ENCODE measurements around the gene LARP7. TPM values are rescaled to one million over a fixed set of nuclear protein-coding genes. Genes with fewer than 3 reads are reported as not detected.

LARP7 gene
- total RNA-seq, result 10 to 100 TPM; 28.4 to 59.4 (median 31.2) TPM

DNA sequence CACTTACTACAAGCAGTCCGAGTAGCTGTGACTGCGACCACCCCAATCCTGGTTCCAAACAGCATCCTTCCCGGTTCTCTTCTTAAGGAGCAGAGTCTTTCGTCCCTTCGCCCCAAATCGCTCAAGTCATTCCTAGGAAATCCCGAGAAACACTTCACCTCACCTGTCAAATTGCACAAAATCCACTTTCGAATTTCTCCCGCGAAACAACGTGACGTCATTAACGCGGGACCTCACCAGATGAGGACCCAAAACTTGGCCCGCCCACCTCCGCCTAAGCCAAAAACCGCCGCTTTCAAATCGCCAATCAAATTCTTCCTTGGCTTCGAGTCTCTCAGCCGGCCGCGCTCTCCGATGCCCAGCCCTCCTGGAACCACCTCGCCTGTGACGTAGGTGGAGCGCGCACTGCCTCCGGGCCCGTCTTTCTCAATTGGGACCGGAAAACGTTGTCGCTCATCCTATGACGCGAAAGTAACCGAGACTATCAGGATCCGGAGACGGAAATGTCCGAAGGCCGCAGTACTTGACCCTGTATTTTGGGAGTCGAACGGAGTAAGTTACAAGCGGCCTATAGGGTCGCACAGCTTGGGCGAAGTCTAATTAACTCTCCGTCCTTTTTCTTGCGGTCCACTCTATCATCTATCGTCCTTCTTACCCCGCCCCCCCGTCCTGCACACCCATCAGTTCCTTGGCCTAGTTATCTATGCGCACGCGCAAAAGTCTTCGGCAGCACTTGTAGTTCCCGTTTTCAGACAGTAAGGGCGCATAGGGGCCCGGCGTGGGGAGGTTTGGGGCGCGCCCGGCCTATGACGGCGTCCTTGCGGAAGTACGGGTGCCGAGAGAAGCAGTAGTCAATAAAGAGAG is at the start of gene LARP7, which contains the start of gene ZGRF1:
Gene LARP7, plus strand, starts transcription at position 456 of the 864 bp plus-strand sequence. CDS start 7,527 bp downstream, outside the sequence.
Gene ZGRF1, minus strand, starts transcription at position 222 of the 864 bp plus-strand sequence. CDS start 3,733 bp downstream, outside the sequence.
- H3K4me1 ChIP-seq, result peaks cover 0 to 9% (median 4%) of the 10 kb centered on the region in 4 donors
- peak within 1 kb of the TSS; percentile 58 to 69 (median 61) for H3K4me3 ChIP-seq
- H3K9me3 ChIP-seq, result no peaks in the 10 kb centered on the region
- TF ChIP-seq, protein P1, sequence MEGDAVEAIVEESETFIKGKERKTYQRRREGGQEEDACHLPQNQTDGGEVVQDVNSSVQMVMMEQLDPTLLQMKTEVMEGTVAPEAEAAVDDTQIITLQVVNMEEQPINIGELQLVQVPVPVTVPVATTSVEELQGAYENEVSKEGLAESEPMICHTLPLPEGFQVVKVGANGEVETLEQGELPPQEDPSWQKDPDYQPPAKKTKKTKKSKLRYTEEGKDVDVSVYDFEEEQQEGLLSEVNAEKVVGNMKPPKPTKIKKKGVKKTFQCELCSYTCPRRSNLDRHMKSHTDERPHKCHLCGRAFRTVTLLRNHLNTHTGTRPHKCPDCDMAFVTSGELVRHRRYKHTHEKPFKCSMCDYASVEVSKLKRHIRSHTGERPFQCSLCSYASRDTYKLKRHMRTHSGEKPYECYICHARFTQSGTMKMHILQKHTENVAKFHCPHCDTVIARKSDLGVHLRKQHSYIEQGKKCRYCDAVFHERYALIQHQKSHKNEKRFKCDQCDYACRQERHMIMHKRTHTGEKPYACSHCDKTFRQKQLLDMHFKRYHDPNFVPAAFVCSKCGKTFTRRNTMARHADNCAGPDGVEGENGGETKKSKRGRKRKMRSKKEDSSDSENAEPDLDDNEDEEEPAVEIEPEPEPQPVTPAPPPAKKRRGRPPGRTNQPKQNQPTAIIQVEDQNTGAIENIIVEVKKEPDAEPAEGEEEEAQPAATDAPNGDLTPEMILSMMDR (IDR thresholded peaks at IDR 0.05), result peak; percentile 89 to 99 (median 98)
- peak in 1 of 2 donors; percentile 13 for TF ChIP-seq POLR2A (IDR thresholded peaks at IDR 0.05)
- H3K27me3 ChIP-seq, result no peaks in the 10 kb centered on the region
- H3K27ac ChIP-seq, result peak within 1 kb of the TSS; percentile 86 to 96 (median 94)
- H3K36me3 ChIP-seq, result no peaks in the 10 kb centered on the region
- peak; percentile 98 to 99 (median 99) for DNase-seq

DNA sequence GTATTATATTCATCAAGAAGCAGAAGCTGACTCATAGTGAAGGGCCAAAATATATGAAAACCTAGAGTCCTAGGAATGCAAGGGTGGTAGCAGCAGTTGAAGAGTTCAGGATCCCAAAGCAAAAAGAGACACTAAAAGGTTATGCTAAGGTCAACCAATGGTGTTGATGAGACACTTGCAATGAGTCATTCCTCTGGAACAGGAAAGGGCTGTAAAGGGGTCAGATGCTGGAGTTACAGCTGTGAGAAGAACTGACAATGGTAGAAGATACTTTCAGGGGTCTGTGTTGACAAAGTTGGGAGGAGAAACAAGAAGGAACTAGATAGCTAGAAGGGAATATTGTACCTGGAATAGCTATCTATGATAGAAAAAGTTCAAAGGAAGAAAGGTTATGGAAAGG is 47.7 kb upstream of the LARP7 start:
- Histone ChIP-seq H3K9me3 (no peaks in the 10 kb centered on the region), H3K36me3 (no peaks in the 10 kb centered on the region), H3K27ac (no peak overlapping the region), H3K4me1 (no peaks in the 10 kb centered on the region), H3K4me3 (no peak overlapping the region), H3K27me3 (no peaks in the 10 kb centered on the region)
- DNase-seq, result no peak
- TF ChIP-seq, protein P1 (IDR thresholded peaks at IDR 0.05), result no peak
- TF ChIP-seq POLR2A (IDR thresholded peaks at IDR 0.05), result no peak

DNA sequence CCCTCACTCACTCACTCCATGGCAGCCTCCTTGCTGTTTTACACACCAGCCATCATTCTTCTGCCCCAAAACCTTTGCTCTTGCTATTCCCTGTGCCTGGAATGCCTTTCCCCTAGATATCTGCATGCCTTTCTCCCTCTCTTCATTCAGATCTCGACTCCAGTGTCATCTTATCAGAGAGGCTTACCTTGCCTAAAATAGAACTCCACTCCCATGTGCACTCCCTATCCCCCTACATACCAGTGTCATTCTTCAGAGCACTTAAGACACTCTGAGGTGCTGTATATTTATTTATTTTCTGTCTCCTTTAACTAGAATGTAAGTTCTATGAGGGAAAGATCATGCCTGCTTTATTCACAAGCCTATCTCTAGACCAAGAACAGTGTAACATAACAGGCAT is 45.4 kb upstream of the LARP7 start:
- Histone ChIP-seq H3K36me3 (no peaks in the 10 kb centered on the region), H3K27ac (no peak overlapping the region), H3K4me3 (no peak overlapping the region), H3K9me3 (no peaks in the 10 kb centered on the region), H3K27me3 (no peaks in the 10 kb centered on the region), H3K4me1 (no peaks in the 10 kb centered on the region)
- TF ChIP-seq, protein P1 (IDR thresholded peaks at IDR 0.05), result no peak
- no peak for TF ChIP-seq POLR2A (IDR thresholded peaks at IDR 0.05)
- DNase-seq, result no peak

DNA sequence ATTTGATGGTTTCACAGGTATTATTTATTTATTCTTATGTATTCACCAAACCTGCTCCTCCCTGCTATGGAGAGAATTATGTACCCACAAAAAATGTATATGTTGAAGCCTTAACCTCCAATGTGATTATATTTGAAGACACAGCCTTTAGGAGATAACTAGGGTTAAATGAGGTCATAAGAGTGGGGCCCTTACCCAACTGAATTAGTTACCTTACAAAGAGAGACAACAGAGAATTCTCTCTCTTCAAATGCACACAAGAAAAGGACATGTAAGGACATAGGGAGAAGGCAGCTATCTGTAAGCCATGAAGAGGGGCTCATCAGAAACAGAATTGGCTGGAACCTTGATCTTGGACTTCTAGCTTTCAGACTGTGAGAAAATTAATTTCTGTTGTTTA is 44.2 kb upstream of the LARP7 start:
- no peak for DNase-seq
- no peaks in the 10 kb centered on the region for H3K36me3 ChIP-seq
- no peak overlapping the region for H3K4me3 ChIP-seq
- TF ChIP-seq, protein P1 (IDR thresholded peaks at IDR 0.05), result no peak
- TF ChIP-seq POLR2A (IDR thresholded peaks at IDR 0.05), result no peak
- H3K9me3 ChIP-seq, result no peaks in the 10 kb centered on the region
- no peaks in the 10 kb centered on the region for H3K27me3 ChIP-seq
- no peaks in the 10 kb centered on the region for H3K4me1 ChIP-seq
- no peak overlapping the region for H3K27ac ChIP-seq

DNA sequence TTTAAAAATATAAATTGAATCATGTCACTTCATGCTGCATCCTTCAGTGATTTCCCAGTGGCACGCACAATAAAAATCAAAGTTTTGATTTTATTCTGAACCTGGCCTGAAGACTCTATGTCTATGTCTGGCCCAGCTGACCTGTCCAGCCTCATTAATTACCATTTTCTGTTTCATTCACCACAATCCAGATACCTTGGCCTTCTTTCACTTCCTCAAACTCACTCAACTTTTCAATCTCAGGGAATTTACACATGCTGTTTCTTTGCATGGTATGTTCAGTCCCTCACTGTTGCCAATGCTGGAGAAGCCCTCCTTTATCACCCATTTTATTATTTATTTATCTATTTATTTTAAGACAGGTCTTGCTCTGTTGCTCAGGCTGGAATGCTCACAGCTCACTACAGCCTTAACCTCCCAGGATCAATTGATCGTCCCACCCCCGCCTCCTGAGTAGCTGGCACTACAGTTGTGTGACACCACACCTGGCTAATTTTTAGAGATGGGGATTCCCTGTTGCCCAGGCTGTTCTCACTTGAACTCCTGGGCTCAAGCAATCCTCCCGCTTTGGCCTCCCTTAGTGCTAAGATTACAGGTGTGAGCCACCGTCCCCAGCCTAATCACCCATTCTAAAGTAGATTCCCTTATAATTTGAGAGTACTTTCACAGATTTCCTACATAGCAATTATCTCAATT is 43.4 kb upstream of the LARP7 start:
- Histone ChIP-seq H3K36me3 (no peaks in the 10 kb centered on the region), H3K4me3 (no peak overlapping the region), H3K27ac (no peak overlapping the region), H3K9me3 (no peaks in the 10 kb centered on the region), H3K4me1 (no peaks in the 10 kb centered on the region), H3K27me3 (no peaks in the 10 kb centered on the region)
- TF ChIP-seq, protein P1 (IDR thresholded peaks at IDR 0.05), result no peak
- DNase-seq, result no peak

Data from Peyer's patch (tissue), 4 donors.